Activated CD8-positive, alpha-beta memory T cell treated with anti-CD3 and anti-CD28 coated beads for 24 hours (primary cell): Measurements from ENCODE around the gene TEAD3.

Source experiments
- DNase-seq: peaks from one replicate; pipeline ENCODE4 v3.0.0-alpha.2; 2020

The TEAD3 gene

DNA sequence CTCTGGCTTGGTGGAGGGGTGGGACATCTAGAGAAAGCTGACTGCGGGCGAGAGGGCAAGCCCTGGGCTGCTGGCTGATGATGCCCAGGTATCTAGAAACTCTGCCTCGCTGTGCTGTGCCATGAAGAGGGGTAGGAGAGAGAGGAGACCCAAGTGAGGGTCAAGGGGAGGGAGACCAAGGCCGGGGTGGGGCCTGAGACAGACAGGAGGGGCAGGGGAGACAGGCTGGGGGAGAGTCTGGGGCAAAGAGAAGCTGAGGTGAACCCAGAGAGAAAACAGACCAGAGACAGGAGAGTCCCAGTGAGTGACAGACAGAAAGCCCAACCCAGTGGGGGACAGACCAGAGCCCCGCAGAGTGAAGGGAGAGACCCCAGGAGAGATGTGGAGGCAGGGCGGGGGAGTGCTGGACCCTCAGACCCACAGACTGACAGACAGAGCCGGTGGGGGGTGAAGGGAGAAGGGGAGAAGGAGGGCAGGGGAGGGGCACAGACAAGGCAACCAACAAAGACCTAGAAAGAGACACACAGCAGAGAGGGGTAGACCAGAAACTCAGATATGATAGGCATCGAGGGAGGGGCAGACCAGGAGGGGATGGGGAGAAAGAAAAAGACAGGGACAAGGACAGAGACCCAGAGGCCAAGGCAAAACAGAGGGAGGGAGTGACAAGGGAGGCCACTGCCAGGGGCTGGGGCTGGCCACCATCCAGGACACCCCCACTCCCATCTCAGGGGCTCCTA, 5.9 kb downstream of the TEAD3 start:
- no peak for DNase-seq

- no peak for DNase-seq
Measured at GRCh38 chr6:35489995-35490791, 6.7 kb downstream of the TEAD3 start.

DNA sequence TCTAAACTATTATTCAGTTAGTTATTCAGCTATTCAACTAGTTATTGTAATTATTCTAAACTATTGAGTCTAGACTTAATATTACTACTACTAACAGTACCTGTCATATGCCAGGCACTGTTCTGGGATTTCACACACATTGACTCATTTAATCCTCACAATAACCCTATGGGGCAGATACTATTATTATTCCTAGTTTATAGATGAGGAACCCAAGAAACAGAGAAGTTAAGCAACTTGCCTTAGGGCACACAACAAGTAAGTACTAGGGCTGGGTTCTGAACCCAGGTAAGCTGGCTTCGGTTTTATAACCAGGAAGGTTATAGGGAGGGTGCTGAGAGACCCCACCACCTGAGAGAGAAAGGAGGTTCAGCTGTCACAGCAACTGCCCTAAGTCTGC, 7.8 kb downstream of the TEAD3 start:
- DNase-seq, result no peak

GRCh38 chr6:35488517-35488862, 8.4 kb downstream of the TEAD3 start:
- no peak for DNase-seq

DNA sequence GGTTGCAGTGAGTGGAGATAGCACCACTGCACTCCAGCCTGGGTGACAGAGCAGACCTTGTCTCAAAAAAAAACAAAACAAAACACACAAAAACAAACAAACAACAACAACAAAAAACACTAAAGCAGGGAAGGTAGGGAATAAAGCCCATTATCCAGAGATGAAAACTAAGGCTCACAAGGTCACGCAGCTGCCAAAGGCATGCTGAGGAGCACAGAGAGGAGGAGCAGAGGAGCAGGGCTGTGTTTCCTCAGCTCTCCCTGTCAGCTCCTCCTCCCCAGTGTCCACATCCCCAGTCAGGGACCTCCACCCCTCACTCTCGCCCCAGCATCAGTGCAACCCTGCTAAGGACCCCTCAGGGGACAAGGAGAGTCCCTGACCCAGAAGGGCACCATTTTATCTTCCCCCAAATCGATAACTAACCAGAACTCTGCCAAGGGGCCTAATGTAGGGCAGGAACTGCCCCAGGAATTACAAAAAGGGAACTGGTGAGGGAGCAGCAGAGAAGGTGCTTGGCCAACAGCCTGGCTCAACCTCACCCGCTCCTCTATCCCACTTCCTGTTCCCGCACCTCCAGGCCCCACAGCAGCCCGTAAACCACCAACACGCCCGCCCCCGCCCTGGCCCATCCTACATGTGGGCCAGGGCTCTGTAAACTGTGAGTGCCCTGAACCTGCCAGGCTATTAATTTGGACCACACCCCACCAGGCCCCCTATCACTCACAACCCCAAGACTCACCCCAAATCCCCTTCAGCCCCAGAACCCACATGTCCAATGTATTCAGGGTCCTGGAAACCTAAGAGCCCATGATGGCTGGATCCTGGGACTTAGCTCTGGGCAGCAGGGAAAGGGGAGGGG, 9.0 kb downstream of the TEAD3 start:
- no peak for DNase-seq

DNA sequence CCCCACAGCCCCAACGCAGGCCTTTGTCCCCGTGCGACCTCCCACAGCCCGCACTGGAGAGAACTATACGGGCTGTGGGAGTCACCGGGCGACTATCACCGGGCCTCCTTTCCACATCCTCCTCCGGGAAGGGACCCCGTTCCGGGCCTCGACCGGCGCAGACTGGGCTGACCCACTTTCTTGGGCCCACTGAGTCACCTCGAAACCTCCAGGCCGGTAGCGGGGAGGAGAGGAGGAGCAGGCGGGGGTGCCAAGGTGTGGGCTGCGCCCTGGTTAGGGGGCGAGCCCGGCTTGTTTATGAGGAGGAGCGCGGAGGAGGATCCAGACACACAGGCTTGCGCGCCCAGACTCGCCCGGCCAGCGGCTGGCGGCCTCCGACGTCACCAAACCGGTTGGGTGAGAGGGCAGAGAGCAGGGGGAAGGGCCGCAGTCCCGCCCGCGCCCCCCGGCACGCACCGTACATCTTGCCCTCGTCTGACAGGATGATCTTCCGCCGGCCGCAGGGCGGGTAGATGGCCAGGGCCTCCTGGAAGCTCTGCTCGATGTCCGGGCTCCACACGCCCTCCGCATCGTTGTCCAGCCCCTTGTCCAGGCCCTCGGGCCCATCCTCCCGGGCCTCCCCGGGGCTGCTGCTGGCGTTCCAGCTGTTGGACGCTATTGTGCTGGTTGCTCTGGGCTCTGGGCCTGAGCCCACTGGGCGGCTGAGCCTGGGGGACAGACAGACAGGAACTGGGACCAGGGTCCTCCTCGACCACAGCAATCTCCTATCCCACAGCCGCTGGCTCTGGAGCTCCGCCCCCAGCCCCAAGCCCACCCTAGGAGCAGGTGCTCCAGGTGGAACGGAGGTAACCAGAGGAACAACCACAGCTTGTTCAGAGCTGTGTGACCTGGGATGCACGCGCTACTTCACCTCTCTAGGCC, 10.6 kb downstream of the TEAD3 start:
- no peak for DNase-seq

DNA sequence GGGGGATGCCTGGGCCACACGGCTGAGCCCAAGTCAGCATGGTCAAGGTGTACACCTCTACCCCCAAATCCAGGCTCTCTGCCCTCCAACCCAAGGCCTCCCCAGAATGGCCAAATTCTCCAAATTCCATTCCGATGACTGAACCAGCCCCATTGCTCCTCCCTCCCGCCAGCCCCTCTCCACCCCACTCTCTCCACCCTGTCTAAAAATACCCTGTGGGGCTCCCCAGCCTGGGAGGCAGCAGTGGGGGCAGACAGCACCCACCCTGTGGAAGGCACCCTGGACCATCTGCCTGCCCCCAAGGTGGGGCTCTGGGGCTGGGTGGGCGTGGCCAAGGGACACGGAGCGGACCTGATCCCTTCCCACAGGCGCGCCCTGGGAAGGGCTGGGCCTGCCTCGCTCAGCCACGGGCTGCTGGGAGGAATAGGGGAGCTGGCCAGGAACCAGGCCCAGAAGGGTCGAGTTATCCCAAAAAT, 11.4 kb downstream of the TEAD3 start:
- no peak for DNase-seq

GRCh38 chr6:35484921-35485392, 11.9 kb downstream of the TEAD3 start:
- no peak for DNase-seq

DNA sequence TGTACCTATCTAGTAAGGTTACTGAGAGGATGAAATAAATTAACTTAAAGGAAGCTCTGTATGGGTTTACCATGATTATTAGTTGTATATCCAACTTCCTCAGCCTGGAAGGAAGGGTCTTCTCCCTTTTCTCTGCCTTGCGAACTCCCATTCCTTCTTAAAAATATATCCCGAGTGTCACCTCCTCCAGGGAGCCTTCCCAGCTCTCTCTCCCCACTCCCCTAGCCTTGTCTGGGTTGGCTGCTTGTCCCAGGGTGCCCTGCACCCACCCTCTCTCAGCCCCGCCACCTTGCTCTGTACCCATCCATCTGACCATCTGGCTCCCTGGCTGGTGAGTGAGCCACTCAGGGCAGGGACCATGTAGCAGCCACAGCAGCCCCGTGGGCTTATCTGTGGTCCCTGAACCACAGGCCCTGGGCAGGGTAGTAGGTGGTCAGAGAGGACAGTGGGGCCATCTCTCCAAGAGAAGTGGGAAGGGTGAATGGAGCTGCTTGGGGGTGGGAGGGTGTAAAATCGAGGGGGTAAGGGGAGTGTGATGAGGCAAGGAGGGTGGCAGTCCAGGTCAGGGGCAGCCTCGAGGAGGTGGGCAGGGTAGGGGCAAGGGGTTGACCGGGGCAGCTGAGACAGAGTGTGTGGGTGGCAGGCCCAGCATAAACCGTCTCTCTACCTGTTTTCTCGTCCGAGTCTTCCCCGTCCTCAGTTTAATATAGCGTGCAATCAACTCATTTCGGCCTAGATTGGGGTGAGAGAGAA, 12.8 kb downstream of the TEAD3 start:
- no peak for DNase-seq

DNA sequence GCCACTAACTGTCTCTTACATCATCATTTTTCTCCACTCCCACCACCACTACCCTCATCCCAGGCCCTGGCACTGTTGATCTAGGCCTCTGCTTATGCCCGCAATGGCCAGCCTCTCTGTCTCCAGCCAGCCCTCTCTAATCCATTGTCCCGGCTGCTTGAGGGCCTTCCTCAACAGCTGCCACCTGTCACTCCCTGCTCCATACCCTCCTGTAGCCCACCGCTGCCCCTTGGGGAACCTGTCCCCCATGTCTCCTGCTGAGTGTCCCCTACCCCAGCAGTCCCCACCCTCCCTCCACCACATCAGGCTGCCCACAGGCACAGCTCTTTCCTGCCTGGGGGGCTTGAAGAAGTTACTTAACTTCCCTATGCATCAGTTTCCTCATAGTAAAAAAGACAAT, 13.4 kb downstream of the TEAD3 start:
- no peak for DNase-seq

GRCh38 chr6:35483062-35483461, 13.8 kb downstream of the TEAD3 start:
- no peak for DNase-seq

- DNase-seq, result no peak
Measured at GRCh38 chr6:35481226-35481625, 15.7 kb downstream of the TEAD3 start.

DNA sequence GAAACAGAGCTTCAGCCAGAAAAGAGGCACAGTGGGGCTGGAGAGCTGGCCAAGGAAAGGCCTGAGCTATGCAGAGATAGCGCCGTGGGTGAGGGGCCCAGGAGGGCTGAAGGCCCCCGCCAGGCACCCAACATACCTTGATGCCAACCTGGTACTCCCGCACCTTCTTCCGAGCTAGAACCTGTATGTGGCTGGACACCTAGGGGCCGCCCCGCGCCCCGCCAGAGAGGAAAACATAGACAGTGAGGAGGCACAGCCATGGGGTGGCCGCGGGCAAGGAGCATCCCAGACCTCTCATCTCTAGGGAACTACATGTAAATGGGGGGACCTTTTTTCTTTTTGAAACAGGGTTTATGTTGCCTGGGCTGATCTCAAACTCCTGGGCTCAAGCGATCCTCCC, 16.7 kb downstream of the TEAD3 start:
- DNase-seq, result no peak

GRCh38 chr6:35478259-35478658, 18.6 kb downstream of the TEAD3 start:
- DNase-seq, result no peak

DNA sequence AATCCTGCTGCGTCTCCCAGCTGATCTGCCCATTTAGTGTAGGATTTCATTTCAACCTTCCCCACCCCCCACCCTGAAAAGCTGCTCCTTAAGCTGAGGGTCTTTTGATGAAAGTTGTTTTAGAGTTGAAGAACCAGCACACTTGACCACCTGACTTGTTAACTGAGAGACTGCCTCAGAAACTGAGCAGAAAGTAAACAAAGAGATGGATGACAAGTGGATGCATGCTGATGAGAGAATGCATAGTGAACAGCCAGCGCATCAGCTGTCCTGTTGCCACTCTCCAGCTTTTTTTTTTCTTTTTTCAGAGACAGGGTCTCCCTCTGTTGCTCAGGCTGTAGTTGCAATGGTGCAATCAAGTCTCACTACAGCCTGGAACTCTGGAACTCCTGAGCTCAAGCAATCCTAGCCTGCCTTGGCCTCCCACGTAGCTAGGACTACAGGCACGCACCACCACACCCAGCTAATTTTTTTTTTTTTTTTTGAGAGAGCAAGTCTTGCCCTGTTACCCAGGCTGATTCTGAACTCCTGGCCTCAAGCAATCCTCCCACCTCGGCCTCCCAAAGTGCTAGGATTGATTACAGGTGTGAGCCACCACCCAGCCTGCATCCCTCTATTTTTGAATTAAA, 19.2 kb downstream of the TEAD3 start:
- no peak for DNase-seq

DNA sequence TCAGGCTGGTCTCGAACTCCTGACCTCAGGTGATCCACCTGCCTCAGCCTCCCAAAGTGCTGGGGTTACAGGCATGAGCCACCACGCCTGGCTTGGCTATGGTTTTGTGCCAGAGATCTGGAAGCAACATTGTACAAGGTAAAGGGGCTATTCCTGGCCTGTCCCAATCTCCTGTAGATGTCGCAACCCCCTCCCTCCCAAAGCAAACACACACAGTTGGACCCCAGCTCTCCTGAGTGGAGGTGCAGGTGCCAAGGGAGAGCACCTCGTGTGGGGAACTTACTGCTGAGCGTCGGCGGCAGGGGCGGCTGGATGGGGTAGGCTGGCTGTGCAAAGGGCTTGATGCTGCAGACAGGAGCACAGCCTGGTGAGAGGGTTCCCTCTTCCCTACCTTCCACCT, 19.9 kb downstream of the TEAD3 start:
- no peak for DNase-seq

- no peak for DNase-seq
Measured at GRCh38 chr6:35476004-35476403, 20.9 kb downstream of the TEAD3 start.

- no peak for DNase-seq
Measured at GRCh38 chr6:35475573-35475972, 21.3 kb downstream of the TEAD3 start.

- no peak for DNase-seq
Measured at GRCh38 chr6:35474942-35475570, 21.8 kb downstream of the TEAD3 start.
